GM21786 (cell line): ENCODE measurements around the gene AUH.
"Not testable (repeated sequence)": the region's sequence is repeated elsewhere in the genome, so short reads cannot be mapped to it uniquely, and the experiment has no call there.

Experiments
- ATAC-seq: cut with Tn5 transposase; IDR thresholded peaks from one replicate; pipeline ENCODE4 v1.9.1; 2021; ENCODE audit not compliant: unreplicated experiment

Gene AUH, protein sequence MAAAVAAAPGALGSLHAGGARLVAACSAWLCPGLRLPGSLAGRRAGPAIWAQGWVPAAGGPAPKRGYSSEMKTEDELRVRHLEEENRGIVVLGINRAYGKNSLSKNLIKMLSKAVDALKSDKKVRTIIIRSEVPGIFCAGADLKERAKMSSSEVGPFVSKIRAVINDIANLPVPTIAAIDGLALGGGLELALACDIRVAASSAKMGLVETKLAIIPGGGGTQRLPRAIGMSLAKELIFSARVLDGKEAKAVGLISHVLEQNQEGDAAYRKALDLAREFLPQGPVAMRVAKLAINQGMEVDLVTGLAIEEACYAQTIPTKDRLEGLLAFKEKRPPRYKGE

DNA sequence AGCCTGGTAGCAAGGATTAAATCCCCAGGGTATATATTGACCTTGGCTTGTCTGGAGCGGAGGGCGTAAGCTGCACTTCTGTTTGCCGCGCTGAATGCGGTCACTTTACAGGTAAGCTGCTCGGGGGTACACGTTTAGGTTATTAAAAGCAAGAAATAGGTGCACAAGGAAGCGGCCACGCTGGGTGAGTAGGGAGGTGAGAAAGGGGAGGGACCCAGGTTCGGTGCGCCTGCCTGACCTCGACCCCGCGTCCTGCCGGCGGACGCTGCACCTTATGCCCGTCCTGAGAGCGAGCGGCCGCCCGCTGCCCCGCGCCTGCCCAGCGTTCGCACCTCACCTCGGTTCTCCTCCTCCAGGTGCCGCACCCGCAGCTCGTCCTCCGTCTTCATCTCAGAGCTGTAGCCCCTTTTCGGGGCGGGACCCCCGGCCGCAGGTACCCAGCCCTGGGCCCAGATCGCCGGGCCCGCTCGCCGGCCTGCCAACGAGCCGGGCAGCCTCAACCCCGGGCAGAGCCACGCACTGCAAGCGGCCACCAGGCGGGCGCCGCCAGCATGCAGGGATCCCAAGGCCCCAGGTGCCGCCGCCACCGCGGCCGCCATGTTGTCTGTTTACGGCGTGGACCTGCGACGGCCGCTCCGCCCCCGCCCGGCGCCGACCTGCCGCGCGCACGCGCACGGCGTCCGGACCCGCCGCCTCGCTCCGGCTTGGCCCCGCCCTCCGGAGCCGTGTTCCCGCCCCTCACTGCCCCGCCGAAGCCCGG, at the start of gene AUH:
Gene AUH (minus strand): TSS at position 628 of the 760 bp plus-strand sequence. CDS start 29 bp downstream, at position 599.
- ATAC-seq, result peak; percentile 80

DNA sequence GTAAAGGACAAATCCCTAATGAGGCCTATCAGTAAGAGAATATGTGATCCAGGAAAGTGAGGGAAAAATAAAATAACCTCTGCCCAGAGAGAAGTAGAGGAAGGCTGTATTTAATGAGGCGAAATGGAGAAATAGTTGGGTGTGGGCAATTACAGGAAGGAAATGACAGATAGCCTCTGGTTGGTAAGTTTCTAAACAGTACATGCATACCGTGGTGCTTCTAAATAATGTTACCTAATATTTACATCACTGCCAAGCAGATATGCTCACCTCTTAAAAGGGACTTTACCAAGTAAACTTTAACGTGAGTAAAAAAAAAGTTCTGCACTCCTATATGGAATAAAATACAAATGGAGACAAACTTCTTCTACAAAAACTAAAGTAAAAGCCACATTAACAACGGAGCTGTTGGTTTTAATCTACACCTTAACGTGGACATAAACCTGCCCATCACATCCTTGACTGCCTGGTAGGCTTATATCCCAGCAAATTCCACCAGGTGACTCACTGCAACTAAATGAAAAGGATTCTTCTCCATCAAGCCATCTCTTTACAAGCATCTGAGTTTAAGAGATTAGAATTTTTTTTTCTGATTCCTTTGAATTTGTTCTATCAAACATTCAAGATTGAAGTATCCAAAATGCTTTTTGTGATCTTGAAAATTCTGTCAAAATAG, 49.5 kb upstream of the AUH start:
- no peak for ATAC-seq

DNA sequence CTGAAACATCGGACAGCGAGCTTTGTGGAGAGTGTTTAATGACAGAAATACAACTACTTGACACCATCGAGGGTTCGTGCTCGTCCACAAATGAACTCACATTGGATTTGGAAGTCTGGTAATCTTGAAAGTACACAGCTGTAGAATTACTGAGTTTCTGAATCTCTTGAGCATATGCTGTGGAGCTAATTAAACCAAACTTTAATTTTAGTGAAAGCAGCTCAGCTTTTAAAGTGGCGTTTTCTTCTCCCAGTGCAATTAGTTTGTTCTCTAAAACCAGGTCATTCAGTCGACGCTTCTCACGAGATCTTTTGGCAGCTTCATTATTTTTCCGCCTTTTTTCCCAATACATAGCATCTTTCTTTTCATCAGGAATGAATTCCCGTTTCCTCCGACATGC, 48.4 kb upstream of the AUH start:
- no peak for ATAC-seq

DNA sequence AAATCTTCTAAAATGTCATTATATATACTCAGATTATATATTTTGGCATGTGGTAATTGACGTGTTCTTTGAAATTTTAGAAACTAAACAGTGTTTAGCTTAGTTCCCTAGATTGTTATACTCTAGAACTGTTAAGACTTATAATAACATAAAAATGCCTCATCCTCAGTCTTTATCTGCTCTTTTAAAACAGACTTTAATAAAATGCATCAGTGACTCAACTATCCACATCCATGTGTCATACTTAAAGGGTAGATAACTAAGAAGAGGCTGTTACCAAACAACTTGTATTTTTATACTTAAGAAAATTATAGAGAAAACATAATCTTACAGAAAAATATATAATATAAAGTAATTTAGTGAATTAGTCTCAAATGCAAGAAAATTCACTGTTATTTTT, 46.8 kb upstream of the AUH start:
- no peak for ATAC-seq

DNA sequence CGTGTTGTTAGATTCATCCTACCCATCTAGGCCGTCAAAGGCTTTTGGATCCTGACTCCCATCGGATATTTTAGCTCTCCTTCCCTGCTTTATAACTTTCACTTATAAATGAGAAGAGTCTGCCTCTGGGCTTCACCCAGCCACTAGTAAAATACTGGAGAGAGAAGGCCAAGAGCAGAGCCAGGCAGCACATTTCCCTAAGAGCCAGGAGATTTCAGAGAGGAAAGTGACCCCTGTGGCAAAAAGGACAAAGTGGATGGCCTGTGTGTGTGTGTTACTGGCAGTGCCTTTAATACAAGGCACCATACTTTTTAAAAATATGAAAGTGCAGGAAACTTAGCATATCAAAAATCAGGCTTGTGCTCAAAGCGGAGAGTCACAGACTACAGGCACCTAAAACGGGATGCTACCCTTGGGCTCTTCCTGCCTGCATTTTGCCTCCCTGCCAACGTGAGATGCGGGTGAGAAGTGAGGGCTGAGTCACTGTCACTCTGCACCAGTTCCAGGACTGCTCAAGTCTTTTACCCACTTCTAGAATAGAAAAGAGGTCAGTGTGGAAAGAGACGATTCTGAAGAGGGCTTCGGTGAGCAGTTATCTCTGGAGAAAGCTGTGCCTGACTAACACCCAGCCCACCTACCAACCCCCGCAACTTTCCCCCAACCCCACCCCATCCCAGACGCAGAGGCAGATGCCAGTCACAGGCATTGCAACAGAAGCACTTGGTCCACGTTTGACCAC, 46.0 kb upstream of the AUH start:
- ATAC-seq, result no peak

DNA sequence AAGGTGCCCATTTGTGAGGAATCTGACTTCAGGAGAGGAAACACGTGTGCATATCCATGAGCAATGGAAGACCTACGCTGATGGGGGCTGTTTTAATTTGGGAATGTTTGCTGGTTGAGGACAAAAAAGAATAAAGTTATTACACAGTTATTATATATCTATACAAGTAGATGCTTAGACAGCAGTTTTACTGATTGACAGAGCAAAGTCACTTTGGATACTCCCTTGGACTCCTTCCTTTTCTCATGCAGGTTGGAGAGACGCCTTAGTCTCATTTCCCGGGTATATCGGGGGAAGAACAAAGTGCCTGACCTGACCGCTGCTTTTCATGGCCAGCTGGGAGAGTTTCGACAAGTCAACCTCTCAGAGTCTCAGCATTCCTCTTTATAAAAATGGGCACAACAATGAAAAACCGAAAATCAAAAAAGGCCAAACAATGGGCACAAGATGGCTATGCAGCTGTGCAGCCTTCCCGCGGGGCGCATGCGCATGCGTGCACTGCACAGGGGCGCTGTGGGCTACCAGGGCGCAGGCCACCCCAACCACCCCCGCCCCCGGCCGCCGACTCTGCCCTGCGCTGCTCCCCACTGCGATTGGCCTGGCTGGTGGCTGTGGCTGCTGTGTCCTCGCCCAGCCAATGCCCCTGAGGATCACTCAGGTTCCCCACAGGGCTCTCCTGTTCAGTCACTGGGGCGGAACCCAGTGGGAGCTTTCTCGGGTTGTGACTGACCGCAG, 43.8 kb upstream of the AUH start:
- no peak for ATAC-seq

DNA sequence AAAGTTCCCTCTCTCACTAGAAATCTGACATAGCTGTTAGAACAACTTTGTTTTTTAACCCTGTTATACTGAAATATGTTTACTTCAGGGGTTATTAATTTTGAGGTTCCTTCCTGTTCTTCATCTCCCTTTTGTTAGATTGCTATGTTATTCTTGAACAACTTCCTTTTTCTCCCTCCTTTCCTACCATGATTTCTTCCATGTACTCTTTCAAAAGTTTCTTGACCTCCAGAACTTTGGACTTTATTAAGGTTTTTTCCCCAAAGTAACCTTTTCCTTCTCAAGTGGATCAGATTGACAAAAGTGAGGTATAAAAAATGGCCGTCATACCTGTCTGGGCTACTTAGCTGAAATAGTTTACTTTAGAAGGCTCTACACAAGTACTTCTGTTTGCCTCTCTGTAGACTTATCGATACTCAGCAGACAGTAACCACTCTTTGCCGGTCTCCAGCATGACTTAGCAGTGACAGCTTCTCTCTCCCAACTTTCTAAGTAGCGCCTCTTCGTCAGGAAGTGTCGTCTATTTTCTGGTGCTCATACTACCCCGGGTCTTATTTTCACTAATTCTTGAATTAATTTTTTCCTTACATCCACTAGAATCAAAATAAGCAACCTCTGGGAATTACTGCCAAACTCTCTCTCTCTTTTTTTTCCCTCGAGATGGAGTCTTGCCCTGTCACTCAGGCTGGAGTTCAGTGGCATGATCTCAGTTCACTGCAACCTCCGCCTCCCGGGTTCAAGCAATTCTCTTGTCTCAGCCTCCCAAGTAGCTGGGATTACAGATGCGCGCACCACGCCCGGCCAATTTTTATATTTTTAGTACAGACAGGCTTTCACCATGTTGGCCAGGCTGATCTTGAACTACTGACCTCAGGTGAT, 42.2 kb upstream of the AUH start:
- ATAC-seq, result no peak

DNA sequence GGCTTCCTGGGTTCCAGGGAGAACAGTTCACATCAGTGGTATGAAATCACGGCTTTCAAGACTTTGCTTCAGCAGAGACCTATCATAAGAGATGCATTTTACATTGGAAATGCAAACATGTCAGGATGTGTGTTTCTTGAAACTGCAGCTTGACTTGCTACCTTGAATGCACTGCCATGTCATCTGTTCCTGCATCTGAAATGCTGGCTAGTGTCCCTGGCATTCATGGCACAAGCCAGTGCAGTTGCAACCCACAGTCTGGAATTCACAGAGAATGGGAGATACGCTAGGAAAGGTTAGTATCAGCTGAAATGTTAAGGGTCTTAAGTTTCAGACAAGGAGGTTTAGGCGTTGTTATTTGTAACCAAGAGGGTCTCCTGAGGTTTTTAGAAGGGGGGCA, 37.2 kb upstream of the AUH start:
- ATAC-seq, result no peak

DNA sequence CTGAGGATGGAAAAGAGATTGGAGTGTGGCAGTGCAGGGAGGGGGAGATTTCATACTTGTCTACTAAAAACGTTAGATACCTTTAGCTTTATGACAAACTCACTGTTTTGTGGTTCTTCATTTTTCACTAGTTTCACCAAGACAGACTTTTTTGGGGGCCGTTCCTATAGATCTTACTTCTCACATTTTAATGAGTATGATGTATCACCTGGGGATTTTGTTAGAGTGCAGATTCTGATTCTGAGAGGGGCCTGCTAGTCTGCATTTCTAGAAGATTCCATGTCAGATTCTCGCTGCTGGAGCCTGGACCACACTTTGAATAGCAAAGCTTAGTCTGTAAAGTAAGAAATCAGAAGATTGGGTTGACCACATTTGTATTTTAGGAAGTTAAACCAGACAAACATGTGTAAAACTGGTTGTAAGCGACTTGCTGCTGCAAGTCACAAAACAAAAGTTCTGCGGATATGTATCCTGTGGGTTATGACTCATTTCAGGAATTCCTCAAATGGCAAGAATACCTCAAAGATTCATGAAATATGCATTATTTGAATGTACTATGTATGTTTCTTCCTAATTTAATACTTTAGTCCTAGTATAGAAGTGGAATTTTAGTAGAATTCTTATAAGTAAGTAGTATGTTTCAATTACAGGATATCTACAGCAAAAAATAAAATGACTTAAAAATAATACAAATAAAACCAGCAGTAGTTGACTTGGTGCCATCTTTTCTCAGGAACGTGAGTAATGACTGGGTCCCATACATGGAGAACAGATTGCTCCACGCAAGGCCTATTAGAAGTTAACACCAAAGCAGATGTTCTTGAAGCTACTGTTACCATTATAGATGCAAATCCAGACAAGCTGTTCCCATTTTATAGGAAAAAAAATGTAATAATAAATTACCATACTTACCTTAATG, 34.1 kb upstream of the AUH start:
- ATAC-seq, result peak; percentile 76

DNA sequence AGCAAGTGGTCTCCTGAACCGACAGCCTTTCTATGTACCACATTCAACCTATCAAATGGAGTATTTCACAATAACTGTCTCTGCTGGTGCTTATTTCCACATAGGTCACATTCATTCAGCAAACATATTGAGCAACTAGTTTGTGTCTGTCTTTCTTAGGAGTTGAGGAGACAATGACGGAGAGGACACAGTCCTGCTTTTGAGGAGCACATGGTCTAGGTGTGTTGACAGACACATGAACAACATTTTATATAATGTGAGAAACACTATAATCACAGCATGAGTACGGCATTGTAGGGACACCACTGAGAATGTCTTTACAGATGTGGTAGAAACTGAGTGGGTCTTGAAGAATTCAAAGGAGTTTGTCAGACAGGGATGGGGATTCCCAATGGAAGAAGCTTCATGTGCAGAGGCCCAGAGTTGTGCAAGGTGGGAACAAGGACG, 33.4 kb upstream of the AUH start:
- no peak for ATAC-seq

DNA sequence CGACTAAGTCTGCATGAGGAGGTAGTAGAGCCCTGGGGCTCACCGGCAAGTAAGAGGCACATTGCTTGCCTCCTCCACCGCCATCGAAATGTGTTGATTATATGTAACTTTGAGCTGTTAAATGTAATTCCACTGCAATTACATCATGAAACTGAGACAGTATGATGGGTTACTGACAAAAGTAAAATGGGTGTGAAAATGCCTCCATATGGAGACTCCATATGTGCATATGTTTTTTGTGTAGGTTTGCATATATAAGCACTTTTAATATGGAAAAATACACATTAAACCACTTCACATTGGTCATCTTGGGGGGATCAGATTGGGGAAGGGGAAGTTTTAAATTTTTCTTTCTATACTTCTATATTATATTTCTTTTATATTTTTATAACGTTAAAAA, 32.1 kb upstream of the AUH start:
- no peak for ATAC-seq

DNA sequence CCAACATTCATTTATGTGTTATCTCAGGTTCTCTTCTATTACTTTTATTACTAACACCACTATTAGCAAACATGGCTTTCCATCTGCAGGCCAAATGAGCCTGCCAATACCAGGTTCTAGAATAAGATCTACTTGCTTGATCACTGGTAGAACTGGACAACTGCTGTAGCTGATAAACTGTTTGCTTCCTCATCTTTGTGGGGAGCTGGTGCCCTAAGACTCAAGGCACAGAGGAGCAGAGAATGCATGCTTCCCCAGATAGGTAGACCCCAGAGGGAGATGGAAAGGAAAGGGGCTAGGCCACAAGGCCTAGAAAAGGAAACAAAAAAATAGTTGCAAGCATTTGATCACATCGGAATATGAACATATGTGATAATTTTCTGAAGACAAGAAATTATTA, 30.7 kb upstream of the AUH start:
- ATAC-seq, result no peak

DNA sequence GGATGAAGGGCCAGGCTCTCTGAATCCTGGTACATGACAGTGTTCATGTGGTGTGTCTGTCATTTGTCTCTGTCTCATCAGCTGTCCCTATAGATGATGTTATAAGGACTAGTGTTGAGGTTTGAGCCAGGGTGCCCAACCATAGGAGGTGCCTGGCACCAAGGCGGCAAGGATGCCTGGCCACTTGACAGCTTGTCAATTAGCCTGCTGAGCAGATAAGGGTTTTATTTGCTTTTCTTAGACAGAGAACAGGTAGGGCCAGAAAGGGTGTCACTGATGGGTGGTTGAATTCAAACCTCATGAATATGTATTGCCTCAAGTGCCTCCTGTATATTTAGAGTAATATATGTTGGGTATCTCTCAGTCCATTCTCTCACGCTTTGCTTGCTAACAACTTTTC, 30.1 kb upstream of the AUH start:
- ATAC-seq, result no peak

DNA sequence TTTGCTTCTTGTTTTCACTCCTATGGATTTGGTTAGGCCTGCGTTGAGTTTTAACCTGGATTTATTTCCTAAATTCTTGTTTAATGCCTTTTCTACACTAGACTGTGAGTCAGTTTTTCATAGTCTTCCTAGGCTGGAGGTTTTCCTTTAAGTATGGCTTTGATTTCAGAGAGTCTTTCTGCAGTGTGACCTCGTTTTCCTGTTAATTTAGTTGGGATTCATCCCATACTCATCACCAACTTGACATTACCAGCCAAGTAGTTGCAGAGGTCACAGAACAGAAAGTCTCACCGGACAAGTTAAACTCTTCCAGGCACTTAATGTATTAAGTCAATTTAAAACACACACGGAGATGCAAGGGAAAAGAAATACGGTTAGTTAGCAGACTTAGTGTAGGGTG, 29.7 kb upstream of the AUH start:
- no peak for ATAC-seq

DNA sequence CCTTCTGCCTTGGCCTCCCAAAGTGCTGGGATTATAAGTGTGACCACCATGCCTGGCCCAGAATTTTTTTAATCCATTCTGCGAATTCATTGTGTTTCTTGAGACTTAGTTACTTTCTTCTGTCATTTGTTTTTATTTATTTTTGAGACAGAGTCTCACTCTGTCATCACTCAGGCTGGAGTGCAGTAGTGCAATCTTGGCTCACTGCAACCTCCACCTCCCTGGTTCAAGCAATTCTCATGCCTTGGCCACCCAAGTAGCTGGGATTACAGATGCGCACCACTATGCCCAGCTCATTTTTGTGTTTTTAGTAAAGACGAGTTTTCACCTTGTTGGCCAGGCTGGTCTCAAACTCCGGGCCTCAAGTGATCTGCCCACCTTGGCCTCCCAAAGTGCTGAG, 28.0 kb upstream of the AUH start:
- not testable (repeated sequence) for ATAC-seq

DNA sequence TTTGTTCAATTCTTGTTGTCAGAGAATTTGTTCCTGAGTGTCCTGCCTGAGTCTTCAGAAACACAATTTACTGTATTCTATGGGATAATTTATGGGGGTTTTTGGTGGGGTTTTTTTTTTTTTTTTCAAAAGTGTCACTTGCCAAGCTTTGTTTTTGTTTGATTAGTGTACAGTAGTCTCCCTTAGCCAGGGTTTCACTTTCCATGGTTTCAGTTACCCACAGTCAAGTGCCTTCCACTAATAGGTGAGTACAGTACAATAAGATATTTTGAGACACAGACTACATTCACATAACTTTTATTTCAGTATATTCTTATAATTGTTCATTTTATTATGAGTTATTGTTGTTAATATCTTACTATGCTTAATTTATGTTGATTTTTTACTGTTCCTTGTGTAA, 25.0 kb upstream of the AUH start:
- no peak for ATAC-seq

DNA sequence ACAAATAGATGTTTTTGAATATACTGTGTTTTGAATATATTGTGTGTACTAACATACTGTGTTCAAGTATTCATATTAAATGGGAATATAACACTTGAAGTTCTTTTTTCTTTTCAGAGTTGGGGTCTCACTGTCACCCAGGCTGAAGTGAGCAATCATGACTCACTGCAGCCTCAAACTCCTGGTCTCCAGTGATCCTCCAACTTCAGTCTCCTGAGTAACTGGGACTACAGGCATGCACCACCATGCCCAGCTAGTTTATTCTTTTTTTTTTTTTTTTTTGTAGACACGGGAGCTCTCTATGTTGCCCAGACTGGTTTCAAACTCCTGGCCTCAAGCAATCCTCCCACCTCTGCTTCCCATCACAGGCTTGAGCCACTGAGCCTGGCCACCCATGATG, 23.2 kb upstream of the AUH start:
- no peak for ATAC-seq

DNA sequence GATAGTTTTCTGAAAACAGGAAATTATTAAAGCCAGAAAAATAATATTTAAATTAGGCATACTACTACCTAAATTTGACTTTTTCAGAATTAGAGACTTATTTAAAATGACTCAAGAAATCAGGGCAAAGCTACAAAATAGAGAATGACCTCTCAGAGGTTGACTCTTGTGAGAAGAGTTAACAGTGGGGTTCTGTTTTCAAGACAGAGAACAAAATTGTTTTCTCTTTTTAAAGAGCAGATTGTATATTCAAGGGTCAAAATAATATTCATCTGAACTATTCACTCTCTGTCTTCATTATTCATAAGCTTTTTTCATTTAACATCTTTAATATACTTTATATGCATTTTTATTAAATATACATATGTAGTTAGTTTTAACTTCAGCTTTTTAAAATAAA, 21.9 kb upstream of the AUH start:
- no peak for ATAC-seq

DNA sequence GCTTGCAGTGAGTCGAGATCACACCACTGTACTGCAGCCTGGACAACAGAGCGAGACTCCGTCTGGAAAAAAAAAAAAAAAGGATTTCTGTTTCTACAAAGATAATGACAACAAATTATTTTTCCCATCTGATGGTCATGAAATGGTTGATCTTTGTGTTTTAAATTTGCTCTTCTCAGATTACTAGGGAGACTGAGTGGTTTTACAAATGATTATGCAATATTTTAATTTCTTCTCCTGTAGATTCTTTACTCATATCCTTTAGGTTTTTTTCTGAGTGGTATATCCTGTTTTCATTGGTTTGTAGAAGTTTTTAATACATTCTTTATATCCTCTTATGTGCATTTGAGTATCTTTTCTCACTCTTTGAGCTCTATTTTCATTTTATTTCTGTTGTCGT, 20.6 kb upstream of the AUH start:
- ATAC-seq, result no peak
